HCT116 (cell line): ENCODE measurements around the gene PBXIP1. TPM values are rescaled to one million over a fixed set of nuclear protein-coding genes. Genes with fewer than 3 reads are reported as not detected.

Source experiments
- ATAC-seq: fragments of 200-7000 bp; cut with Tn5 transposase; 2 replicates; pipeline ENCODE4 v1.9.1; 2020; ENCODE audit warnings: mild to moderate bottlenecking, moderate library complexity
- BruUV-seq: library from RNA; stranded (reverse); fragments of 400-500 nt; replicated peaks from 2 replicates; lab custom pipeline; 2021; lab: Mats Ljungman, UMichigan
- CTCF ChIA-PET: fragments of 300-600 bp; sonication (Branson Sonifier 250); formaldehyde crosslinking; loops from one replicate; lab custom pipeline; 2021; ENCODE audit warnings: antibody characterized with exemption; lab: Charles Lee
- POLR2A ChIA-PET: fragments of 300-600, 350-600 bp; sonication (Branson Sonifier 250); formaldehyde crosslinking; loops from one replicate; lab custom pipeline; 2021; ENCODE audit warnings: antibody characterized with exemption; lab: Charles Lee
- RAD21 ChIA-PET, 2 experiments: fragments of 300-600 bp; sonication (Branson Sonifier 250); formaldehyde crosslinking; loops; one replicate each; lab custom pipeline; 2023; ENCODE audit warnings: low total read pairs in 2 of 2; ENCODE audit not compliant: uncharacterized antibody in 2 of 2, unreplicated experiment in 2 of 2, low non-redundant PET in 1 of 2; lab: Charles Lee
- DNase-seq: peaks from one replicate; pipeline ENCODE4 v3.0.0-alpha.2; 2010; ENCODE audit warnings: low read depth, low spot score
- H2AFZ ChIP-seq: fragments of 200-600 bp; shearing (Covaris generic), sonication (generic); 2 replicates; pipeline ENCODE4 v1.6.1; 2017; ENCODE audit warnings: low read depth, mixed run types, mixed read lengths, antibody characterized with exemption, low read length; ENCODE audit not compliant: poor library complexity, severe bottlenecking
- H3K27ac ChIP-seq: 2 replicates; pipeline ENCODE4 v1.5.1; 2012; ENCODE audit warnings: low read depth, low read length
- H3K27me3 ChIP-seq: fragments of 200-600 bp; sonication (generic); 2 replicates; pipeline ENCODE4 v1.6.1; 2016; ENCODE audit warnings: mixed run types, low read length, mixed read lengths; ENCODE audit not compliant: insufficient read depth
- H3K36me3 ChIP-seq, 2 experiments: fragments of 200-500 bp in 1 of 2; fragments of 200-600 bp in 1 of 2; sonication (Bioruptor generic) in 1 of 2; sonication (generic) in 1 of 2; 2 replicates each; pipeline versions ENCODE4 v1.5.1 to v1.6.1; 2014 to 2016; ENCODE audit warnings: low read length in 2 of 2, inconsistent platforms in 1 of 2, mixed read lengths in 1 of 2, mixed run types in 1 of 2; ENCODE audit not compliant: insufficient read depth in 2 of 2, control insufficient read depth in 1 of 2
- H3K4me1 ChIP-seq, 2 experiments: fragments of 200-600 bp in 1 of 2; sonication (generic) in 1 of 2; 2 replicates each; pipeline versions ENCODE4 v1.5.1 to v1.6.1; 2012 to 2017; ENCODE audit warnings: low read length in 2 of 2, inconsistent platforms in 1 of 2, mild to moderate bottlenecking in 1 of 2, mixed read lengths in 1 of 2, mixed run types in 1 of 2, moderate library complexity in 1 of 2; ENCODE audit not compliant: insufficient read depth in 2 of 2, control insufficient read depth in 1 of 2
- H3K4me2 ChIP-seq: fragments of 200-600 bp; sonication (generic); 2 replicates; pipeline ENCODE4 v1.6.1; 2017; ENCODE audit warnings: mixed run types, low read length, mixed read lengths
- H3K4me3 ChIP-seq, 2 experiments: fragments of 200-600 bp in 1 of 2; sonication (generic) in 1 of 2; replicated peaks in 1 of 2; 2 replicates each; pipeline ENCODE4 v1.5.1; 2011 to 2016; ENCODE audit warnings: low read length in 2 of 2, control low read depth in 1 of 2, low read depth in 1 of 2, mild to moderate bottlenecking in 1 of 2, mixed read lengths in 1 of 2, mixed run types in 1 of 2
- H3K79me2 ChIP-seq: fragments of 200-600 bp; sonication (generic); 2 replicates; pipeline ENCODE4 v1.6.1; 2017; ENCODE audit warnings: mild to moderate bottlenecking, mixed run types, low read length, moderate library complexity, mixed read lengths; ENCODE audit not compliant: insufficient read depth
- H3K9ac ChIP-seq: fragments of 200-600 bp; sonication (generic); 2 replicates; pipeline ENCODE4 v1.6.1; 2016; ENCODE audit warnings: low read length, mixed read lengths
- H3K9me2 ChIP-seq: fragments of 200-600 bp; sonication (generic), shearing (Covaris generic); 2 replicates; pipeline ENCODE4 v1.6.1; 2017; ENCODE audit warnings: mixed run types, mild to moderate bottlenecking, moderate library complexity; ENCODE audit not compliant: insufficient read depth
- H3K9me3 ChIP-seq, 2 experiments: fragments of 200-500 bp in 1 of 2; fragments of 200-600 bp in 1 of 2; sonication (Bioruptor generic) in 1 of 2; sonication (generic) in 1 of 2; 2 replicates each; pipeline ENCODE4 v1.6.1; 2014 to 2017; ENCODE audit warnings: low read length in 2 of 2, mixed read lengths in 2 of 2, inconsistent platforms in 1 of 2, low read depth in 1 of 2, mild to moderate bottlenecking in 1 of 2, mixed run types in 1 of 2, moderate library complexity in 1 of 2; ENCODE audit not compliant: control insufficient read depth in 1 of 2, insufficient read depth in 1 of 2
- H4K20me1 ChIP-seq: fragments of 200-600 bp; sonication (generic), shearing (Covaris generic); 2 replicates; pipeline ENCODE4 v1.6.1; 2017; ENCODE audit warnings: mixed run types, mild to moderate bottlenecking, moderate library complexity; ENCODE audit not compliant: insufficient read depth
- CEBPB ChIP-seq: IDR thresholded peaks from 2 replicates; pipeline ENCODE4 v1.6.1; 2012; ENCODE audit warnings: low read depth
- EGR1 ChIP-seq: IDR thresholded peaks from 2 replicates; pipeline ENCODE4 v1.6.1; 2012; ENCODE audit warnings: low read depth
- ELF1 ChIP-seq: IDR thresholded peaks from 2 replicates; pipeline ENCODE4 v1.6.1; 2012; ENCODE audit warnings: low read depth, borderline replicate concordance
- EZH2phosphoT487 ChIP-seq: fragments of 200-600 bp; IDR thresholded peaks from 2 replicates; pipeline ENCODE4 v1.6.1; 2018; ENCODE audit warnings: antibody characterized with exemption, borderline replicate concordance
- POLR2AphosphoS5 ChIP-seq: IDR thresholded peaks from 2 replicates; pipeline ENCODE4 v1.6.1; 2011; ENCODE audit warnings: mild to moderate bottlenecking, low read depth, low read length, moderate library complexity
- RAD21 ChIP-seq: IDR thresholded peaks from 2 replicates; pipeline ENCODE4 v1.6.1; 2012; ENCODE audit warnings: low read depth, mild to moderate bottlenecking
- SIN3A ChIP-seq: IDR thresholded peaks from 2 replicates; pipeline ENCODE4 v1.6.1; 2012; ENCODE audit warnings: low read depth
- intact Hi-C: fragments of 100-400 bp; cut with micrococcal nuclease; formaldehyde crosslinking; loops from 2 replicates; pipeline ENCODE4 v1.10.0; 2022
- total RNA-seq: library from RNA; stranded (reverse); gene quantifications from one replicate; pipeline ENCODE4 v1.2.1, GENCODE V29; 2021; ENCODE audit not compliant: unreplicated experiment
- TF ChIP-seq, protein P1 (sequence below), 3 experiments: fragments of 200-600 bp in 1 of 3; sonication (generic) in 1 of 3; IDR thresholded peaks in 2 of 3; conservative IDR thresholded peaks in 1 of 3; 2 replicates each; pipeline ENCODE4 v1.5.1; 2012 to 2017; ENCODE audit warnings: low read depth in 2 of 3, low read length in 2 of 3, antibody characterized with exemption in 1 of 3, borderline replicate concordance in 1 of 3, control low read depth in 1 of 3, mild to moderate bottlenecking in 1 of 3, mixed read lengths in 1 of 3, mixed run types in 1 of 3, moderate library complexity in 1 of 3; ENCODE audit not compliant: insufficient read depth in 1 of 3

The PBXIP1 gene
- total RNA-seq, 1 experiment from 2014 or later = 12.6 TPM

DNA sequence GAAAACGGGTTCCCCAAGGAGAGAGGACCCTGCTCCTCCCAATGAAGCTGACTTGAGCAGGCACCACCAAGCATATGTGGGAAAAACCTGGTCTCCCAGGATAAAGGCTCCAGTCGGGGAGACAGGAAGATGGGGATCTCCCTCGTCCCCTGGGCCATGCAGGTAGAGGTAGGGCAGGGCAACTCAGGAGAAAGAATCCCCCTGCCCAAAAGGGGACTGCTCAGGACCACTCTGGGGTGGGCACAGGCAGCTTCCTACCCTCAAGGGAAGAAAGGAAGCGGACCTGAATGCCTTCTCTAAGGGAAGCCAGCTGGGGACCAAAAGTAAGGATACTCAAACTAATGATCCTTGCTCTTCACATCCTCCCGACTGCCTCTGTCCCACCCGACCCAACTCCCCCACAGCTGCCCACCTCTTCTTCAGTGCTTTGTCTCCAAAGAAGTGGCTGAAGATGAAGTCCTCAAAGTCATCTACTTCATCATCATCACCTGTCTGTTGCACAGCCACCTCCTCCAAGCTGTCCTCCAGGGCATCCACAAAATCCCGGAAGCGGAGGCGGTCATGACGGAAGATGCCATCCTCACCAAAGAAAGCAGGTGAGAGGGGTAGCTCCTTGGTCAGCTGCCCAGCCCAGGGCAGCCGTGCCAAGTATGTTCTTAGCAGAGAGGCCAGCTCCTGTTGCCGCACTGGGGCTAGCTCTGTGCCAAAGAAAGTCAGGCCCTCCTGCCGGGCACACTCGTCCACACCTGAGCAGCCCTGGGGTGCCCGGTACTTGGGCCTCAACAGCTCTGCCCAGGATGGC lies 10.5 kb downstream of the PBXIP1 start:
- Histone ChIP-seq H3K9ac (no peak overlapping the region), H3K27ac (no peak overlapping the region), H3K4me3 (no peak overlapping the region), H3K4me1 (peaks cover 0 to 3% of the 10 kb centered on the region in 2 experiments; a peak in 1 of 4 replicates), H4K20me1 (no peaks in the 10 kb centered on the region), H3K27me3 (no peaks in the 10 kb centered on the region), H3K9me3 (no peaks in the 10 kb centered on the region), H3K36me3 (no peaks in the 10 kb centered on the region), H3K4me2 (no peak overlapping the region), H3K79me2 (no peaks in the 10 kb centered on the region), H3K9me2 (no peaks in the 10 kb centered on the region), H2AFZ (no peak overlapping the region)
- DNase-seq = no peak
- ATAC-seq = no peak
- RAD21 ChIA-PET = interaction anchor here in 1 of 2 experiments (0.5 kb wide), 1 partner anchor 15 kb away, joined by 5 read pairs; no protein-coding TSS in a partner anchor
- TF ChIP-seq EGR1 (no peak), POLR2AphosphoS5 (no peak), SIN3A (no peak), ELF1 (no peak), RAD21 (no peak), EZH2phosphoT487 (no peak), CEBPB (no peak)
- TF ChIP-seq, protein P1, sequence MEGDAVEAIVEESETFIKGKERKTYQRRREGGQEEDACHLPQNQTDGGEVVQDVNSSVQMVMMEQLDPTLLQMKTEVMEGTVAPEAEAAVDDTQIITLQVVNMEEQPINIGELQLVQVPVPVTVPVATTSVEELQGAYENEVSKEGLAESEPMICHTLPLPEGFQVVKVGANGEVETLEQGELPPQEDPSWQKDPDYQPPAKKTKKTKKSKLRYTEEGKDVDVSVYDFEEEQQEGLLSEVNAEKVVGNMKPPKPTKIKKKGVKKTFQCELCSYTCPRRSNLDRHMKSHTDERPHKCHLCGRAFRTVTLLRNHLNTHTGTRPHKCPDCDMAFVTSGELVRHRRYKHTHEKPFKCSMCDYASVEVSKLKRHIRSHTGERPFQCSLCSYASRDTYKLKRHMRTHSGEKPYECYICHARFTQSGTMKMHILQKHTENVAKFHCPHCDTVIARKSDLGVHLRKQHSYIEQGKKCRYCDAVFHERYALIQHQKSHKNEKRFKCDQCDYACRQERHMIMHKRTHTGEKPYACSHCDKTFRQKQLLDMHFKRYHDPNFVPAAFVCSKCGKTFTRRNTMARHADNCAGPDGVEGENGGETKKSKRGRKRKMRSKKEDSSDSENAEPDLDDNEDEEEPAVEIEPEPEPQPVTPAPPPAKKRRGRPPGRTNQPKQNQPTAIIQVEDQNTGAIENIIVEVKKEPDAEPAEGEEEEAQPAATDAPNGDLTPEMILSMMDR (IDR thresholded peaks at IDR 0.05 in 2 of 3, conservative IDR thresholded peaks at IDR 0.05 in 1 of 3; ENCODE audit: borderline replicate concordance in 1 of 3, insufficient read depth in 1 of 3, low read depth in 2 of 3, low read length in 2 of 3) = no peak
- intact Hi-C loops = no loop called here
- TSS peak; percentile 55 for BruUV-seq
- CTCF ChIA-PET = no interaction called here
- POLR2A ChIA-PET = no interaction called here
